HG03108 (cell line): ENCODE measurements around the gene CFAP61.

Experiments
- ATAC-seq: cut with Tn5 transposase; IDR thresholded peaks from one replicate; pipeline ENCODE4 v1.9.1; 2021; ENCODE audit warnings: moderate library complexity; ENCODE audit not compliant: unreplicated experiment

Gene CFAP61

DNA sequence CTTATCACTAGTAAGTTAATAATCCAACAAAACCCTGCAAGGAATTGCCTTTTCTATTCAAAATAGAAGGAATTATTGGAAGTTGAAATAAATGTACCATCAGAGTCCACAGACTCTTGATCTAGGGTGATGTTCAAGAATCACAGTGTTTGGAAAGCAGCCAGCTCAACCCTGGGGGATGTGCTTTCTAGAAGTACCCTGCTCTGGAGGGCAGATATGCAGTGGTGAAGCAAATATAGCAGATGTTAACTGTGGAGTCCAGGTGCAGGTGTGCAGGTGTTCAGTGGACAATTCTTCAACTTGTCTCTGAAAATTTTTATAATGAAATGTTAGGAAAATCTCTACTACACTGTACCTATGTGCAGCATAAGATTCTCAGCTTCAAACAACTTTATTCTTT is 306.5 kb downstream of the CFAP61 start:
- no peak for ATAC-seq

DNA sequence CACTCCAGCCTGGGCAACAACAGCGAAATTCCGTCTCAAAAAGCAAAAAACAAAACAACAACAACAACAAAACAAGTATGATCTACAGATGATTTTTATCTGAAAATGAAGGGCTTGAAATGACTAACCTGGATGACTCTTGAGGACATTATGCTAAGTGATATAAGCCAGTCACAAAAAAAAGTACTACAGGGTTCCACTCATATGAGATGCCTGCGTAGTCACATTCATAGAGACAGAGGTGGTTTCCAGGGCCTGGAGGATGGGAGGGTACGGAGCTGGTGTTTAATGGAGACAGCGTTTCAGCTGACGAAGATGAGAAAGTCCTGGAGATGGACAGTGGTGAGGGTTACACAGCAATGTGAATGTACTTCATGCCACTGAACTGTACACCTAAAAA is 307.3 kb downstream of the CFAP61 start:
- no peak for ATAC-seq

DNA sequence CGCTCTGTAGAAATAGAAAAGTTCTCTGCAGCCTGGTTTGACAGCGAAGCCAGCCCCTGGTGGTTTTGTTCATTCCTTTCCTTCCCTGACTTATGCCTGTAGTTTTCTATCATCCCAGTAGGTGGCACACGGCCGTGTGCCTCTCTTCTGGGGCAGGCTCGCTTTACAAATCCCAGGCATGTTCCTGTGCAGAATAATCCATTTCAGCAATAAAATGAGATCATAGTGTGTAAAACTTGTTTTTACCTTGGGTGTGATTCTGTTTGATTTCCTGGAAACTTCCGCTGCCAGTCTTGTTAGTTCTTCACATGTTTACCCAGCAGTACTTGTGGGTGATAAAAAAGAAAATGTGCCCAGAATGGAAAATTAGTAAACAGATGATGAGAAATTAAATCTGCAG is 308.1 kb downstream of the CFAP61 start:
- ATAC-seq, result no peak

DNA sequence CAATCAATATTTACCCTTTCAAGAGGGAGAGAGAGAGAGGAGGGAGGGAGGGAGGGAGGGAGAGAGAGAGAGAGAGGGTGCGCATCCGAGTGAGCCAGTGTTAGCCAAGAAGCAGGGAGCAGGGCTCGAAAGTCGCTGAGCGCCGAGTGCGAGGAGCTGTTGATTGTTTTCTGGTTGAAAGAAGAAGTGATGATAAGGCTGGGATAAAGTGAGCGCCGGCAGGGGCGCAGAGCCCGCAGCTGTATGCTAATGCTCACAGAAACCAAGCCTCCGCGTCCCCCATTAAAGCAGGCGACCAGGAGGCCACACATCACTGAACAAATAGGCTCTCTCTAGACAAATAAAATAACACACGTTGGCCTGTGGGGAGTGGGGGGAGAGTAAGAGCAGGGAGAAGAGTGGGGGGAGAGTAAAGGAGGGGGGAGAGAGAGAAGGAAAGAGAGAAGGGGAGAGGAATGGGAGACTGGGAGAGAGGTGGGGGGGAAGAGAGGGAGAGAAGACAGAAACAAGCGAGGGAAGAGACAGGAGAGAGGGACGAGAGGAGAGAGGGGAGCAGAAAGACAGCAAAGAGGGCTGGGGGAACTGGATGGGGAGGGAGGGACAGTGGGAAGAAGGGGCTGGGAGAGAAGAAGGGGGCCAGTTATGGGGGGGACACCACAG is 310.6 kb downstream of the CFAP61 start:
- no peak for ATAC-seq

DNA sequence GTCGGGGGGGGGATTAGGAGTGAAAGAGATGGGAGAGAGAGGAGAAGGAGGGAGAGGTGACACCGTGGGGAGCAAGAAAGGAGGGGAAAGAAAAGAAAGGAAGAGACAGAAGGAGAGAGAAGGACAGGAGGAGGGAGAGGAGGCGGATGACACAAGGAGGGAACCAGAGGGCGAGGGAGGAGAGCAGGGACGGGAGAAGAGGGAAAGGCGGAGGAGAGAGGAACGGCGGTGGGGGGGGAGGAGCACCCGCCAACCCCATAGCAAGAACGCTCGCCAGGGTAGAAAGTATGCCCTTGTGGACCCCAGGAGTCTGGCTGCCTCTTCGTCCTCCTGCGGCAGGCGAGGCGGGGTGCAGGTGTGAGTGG is 311.1 kb downstream of the CFAP61 start:
- no peak for ATAC-seq

DNA sequence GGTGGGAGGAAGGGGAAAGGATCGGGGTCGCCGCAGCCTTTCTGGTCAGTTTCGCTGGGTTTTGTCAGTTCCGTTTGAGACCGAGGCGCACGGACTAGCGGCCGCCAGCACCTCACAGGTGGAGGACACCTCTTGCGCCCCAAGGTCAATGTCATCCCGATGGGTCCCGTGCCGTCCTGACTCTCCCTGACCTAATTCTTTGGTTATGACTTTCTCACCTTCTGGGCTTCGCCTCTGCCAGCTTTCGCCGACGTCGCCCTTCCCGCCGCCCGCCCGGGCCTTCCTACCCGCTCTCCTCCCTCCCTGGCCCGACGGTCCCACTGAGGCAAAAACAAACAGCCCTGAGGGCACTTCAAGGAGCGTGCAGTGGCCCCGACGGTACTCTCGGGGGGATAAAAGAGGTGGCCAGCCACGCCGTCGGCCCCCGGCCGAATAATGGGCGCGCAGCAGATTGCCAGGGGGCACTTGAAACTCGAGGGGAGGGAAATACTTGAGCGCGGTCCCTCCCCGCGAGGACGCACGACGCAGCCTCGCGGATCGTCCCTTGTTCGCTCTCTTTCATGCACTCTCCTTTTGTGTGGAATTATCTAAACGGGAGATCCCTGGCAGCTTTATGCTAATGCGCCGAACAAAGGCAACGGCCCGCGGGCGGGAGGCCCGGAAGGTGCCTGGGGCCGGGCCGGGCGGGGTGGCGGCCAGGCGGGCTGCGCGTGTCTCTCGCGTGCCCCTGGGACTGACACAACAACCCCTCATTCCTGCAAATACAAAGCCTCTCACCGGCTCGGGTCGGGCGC is 311.7 kb downstream of the CFAP61 start:
- no peak for ATAC-seq

DNA sequence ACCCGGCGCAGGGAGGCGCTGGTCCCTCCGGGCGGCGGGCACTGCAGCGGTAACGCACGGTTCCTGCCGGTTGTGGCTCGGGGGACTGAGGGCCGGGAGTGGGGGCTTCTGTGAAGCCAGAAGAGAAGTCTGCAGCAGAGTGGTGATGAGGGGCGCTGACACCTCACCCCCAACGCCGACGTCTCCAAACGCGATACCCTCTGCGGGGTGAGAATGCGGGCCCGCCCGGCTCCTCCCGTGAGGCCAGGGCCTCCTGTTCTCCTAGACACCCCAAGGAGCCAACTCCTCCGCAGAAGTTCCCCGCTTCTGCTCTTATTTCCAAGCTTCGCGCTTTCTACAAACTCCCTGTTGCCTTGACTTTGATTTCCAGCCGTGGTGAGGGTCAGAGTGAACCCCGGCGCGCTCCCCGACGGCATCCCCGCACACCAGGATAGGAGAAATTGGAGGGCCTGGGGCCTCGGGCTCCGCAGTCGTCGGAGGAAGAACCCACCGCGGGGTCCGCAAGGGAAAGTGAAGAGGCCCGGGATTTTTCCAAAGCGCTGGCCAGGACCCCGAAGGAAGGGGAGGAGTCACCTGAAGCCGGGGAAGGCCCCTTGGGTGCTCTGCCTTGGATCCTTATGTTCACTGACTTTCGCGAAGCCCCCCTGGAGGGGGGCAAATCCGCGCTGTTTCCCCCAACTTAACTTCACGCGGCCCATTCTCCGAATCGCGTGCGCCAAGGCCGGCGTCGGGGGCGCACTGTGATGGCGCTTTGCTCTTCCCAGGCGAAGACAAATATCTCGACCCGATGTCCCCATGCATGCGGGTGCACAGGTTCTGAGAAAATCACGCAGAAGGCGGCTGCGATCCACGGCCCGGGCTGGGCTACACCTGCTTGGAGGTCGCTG is 312.5 kb downstream of the CFAP61 start:
- no peak for ATAC-seq

DNA sequence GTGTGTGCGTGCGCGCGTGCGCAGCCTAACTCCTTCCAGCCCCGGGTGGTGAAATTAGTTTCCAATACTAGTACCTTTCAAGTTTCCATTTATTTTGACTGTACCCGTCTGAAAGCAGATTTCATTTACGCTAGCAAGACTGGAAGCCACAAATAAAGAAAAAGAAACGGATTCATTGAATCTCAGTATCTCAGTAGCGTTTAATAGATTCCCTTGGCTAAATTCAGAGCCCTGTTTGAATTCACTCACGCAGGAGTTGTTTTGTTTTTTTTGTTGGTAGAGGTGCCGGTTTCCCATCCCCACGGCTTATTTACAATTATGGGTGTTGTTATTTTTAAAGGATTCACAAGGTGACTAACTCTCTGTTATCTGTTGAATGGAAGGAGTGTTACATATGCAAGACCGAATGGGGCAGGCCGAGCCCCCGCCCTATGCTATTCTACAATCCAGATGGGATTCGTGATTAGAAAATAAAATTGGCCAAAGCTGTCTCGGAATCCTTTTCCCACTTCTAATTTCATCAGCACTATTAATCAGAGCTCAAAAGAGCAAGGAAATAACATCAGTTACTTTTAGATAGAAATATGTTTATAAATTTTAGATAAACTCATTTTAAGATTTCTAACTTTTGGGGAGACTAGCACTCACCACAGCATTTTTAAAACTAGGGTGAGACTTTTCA is 313.3 kb downstream of the CFAP61 start:
- ATAC-seq, result no peak

DNA sequence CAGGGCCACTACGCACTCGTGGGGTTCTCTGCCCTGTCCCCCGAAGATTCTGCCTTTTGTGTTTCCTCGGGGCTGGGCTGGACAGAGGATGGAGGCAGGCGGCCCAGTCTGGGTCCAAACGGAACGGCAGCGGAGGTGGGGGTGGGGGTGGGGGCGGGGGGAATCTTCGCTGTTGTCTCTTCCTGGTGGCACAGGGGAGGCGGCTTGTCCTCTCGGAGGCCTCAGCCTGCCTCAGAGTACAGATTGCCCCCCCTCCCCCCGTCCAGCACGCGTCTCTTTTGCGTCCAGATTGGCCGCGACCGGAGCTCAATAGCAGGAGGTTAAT is 314.2 kb downstream of the CFAP61 start:
- no peak for ATAC-seq

DNA sequence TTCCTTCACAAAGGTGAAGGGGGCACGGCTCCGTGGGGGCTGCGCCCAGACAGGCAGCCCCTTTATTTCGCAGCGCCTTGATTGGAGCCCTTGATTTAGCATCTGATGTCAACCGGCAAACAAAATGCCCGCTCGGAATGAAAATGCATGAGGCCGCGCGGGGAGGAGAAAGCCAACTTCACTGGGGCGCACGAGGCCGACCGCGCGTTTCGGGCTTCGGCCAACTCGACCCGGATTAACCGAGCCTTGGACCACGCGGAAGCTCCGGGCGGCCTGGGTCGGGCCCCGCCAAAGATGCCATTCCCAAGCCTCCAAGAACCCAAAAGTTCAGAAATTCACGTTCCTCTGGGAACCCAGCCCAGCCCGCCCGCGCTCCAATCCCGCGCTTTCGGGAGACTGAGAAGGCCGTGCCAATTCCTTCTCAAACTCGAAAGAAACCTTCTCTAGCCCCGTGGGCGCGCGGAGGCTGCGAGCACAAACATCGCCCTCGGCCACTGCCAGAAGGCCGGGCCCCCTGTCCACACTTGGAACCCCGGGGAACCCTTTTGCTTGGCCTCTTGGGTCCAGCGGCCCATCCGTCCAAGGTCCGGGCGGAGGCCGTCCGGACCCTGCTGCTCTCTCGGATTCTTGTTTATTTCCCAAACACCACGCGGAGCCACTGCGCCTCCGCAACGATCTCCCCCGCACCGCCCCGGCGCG is 314.7 kb downstream of the CFAP61 start:
- no peak for ATAC-seq

DNA sequence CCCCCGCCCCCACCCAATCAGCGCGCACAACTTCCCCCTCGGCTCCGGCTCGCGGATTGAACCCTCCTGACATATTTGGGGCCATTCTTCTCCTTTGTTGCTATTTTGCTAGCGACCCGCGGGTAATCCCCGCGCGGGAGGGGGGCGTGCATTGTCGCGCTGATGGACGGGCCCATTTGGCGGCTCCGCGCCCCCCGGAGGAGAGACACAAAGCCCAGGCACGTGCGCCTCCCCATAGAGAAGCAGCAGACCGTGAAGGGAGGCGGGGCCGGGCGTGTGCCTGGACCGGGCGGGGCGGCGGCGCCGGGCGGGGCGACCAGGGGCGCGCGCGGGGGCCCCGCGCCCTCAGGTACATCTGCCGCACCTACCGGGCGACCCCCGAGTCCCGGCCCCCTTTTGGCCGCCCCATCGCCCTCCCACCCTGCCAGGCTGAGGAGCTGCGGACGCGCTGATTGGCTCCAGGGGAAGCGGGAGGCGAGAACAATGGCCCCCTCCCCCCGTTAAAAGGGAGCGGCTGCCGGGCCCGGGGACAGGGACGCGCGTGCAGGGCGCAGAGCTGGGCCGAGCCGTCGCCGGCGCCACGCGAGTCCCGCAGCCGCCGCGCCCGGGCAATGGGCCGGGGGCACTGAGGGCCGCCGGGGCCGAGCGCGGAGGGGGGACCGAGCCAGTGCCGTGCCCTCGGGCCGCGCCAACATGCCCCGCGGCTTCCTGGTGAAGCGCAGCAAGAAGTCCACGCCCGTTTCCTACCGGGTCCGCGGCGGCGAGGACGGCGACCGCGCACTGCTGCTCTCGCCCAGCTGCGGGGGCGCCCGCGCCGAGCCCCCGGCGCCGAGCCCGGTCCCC is 315.5 kb downstream of the CFAP61 start, which contains the start of gene INSM1:
Gene INSM1, plus strand, starts transcription at position 530 of the 843 bp plus-strand sequence. Its CDS starts 164 bp downstream, at position 694.
- no peak for ATAC-seq

DNA sequence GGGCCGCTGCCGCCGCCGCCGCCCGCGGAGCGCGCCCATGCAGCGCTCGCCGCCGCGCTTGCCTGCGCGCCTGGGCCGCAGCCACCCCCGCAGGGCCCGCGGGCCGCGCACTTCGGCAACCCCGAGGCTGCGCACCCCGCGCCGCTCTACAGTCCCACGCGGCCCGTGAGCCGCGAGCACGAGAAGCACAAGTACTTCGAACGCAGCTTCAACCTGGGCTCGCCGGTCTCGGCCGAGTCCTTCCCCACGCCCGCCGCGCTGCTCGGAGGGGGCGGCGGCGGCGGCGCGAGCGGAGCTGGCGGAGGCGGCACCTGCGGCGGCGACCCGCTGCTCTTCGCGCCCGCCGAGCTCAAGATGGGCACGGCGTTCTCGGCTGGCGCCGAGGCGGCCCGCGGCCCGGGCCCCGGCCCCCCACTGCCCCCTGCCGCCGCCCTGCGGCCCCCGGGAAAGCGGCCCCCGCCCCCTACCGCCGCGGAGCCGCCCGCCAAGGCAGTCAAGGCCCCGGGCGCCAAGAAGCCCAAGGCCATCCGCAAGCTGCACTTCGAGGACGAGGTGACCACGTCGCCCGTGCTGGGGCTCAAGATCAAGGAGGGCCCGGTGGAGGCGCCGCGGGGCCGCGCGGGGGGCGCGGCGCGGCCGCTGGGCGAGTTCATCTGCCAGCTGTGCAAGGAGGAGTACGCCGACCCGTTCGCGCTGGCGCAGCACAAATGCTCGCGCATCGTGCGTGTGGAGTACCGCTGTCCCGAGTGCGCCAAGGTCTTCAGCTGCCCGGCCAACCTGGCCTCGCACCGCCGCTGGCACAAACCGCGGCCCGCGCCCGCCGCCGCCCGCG is 316.3 kb downstream of the CFAP61 start:
- no peak for ATAC-seq

DNA sequence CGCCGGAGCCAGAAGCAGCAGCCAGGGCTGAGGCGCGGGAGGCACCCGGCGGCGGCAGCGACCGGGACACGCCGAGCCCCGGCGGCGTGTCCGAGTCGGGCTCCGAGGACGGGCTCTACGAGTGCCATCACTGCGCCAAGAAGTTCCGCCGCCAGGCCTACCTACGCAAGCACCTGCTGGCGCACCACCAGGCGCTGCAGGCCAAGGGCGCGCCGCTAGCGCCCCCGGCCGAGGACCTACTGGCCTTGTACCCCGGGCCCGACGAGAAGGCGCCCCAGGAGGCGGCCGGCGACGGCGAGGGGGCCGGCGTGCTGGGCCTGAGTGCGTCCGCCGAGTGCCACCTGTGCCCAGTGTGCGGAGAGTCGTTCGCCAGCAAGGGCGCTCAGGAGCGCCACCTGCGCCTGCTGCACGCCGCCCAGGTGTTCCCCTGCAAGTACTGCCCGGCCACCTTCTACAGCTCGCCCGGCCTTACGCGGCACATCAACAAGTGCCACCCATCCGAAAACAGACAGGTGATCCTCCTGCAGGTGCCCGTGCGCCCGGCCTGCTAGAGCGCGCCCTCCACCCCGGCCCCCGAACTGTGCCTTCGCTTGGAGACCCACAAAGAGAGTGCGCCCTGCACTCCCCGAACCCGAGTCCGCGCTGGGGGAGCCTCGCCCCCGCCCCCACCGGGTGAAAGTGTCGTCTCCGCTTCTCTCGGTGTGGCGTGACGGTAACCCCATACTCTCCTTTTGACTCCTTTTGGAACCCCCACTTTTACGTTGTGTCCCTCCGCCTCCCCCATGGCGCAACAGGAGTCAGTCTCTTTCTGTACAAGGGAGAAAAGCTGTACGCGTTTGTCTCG is 317.1 kb downstream of the CFAP61 start:
- ATAC-seq, result no peak

DNA sequence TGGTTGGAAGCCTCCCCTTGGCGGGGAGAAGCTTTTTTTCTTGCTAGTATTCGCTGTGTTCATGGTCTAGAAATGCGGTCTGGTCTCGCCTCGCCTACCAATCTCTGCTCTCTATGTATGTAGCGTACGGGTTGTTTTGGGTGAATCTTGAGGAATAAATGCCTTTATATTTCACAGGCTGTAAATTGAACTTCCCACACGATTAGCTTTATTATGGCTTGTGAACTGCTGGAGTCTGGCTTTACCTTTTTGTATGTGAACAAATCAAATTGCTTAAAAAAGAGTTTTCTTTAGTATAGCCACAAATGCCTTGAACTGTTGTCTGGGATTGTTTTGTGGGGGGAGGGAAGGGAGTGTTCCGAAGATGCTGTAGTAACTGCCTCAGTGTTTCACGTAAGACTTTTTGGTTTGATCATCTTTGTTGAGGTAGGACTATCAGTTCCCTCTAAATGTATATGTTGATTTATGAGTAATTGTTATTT is 317.8 kb downstream of the CFAP61 start:
- no peak for ATAC-seq

DNA sequence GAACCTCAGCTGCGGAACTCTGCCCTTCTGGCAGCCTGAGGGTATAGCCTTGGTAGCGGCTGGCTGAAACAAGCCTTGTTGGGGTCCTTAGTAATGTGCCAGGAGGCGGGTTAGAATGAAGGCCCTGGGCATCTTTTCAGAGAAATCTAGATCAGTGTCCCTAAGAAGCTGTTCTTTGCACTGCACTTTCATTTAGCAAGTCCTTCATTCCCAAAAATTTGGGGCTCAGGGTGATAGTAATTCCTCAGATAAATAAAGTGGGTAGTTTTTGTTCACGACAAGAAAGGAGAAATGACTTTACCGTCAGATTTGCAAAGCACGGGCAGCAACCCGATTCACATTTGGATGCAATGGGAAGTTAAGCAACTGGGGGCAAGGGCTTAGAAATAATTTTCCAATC is 318.8 kb downstream of the CFAP61 start:
- ATAC-seq, result no peak

DNA sequence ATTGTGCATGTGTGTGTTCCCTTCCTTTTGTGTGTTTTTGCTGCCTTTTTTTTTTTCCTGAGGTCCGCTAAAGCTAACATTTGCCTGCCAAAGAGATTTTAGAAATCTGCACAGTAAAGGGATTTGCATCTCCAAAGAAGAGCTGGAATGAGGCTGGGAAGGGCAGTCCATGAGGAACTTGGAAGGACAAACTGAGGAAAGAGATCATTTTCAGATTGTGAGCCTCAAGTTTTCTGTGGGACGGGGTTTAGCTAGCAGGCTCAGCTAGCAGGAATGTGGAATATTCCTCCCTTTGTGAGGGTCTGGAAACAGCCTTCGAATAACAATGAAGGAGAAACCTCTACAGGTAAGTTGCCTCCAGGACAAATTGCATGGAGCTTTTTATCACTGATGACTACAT is 319.3 kb downstream of the CFAP61 start:
- ATAC-seq, result no peak

DNA sequence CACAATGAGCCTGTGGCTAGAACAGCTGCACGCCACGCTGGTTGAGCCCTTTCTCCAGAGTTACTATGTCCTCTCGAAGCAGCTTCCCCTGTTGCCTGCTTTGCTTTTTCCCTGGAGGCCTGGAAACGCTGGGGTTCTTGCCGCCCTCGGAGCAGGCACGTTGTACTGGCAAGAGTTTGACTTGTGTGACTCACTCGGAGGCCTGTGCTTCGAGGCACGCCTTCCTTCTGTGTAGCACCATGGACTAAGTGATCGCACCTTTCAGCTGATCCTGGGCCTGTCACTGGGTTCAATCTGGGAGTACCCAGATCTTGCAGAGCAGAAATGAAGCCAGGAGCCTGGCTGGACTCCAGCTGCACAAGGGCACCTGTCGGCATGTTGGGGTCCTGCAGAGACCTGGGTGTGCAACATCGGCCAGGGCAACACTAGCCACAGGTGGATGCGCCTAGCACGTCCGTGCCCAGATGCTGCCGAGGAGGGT is 320.8 kb downstream of the CFAP61 start:
- ATAC-seq, result no peak

DNA sequence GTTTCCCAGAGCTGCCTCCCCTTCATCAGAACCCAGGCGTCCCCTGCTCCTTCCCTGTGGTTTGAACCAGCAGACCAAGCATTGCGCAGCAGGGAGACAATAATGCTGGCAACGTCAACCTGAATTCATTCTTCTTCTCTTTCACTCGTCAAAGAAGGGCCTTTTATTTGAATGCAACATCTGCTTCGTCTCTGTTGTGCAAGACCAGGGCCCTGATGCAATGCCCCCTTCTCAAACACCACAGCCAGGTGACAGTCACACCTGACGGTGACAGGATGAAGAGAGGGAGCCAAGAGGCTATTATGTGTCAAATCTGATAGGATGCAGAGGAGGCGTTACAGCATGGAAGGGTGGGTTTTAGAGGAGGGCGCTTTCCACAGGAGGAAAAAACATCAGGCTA is 323.5 kb downstream of the CFAP61 start:
- ATAC-seq, result no peak
